Left lung (tissue), 10 donors: ENCODE measurements around the gene KIRREL1. TPM values are rescaled to one million over a fixed set of nuclear protein-coding genes. Genes with fewer than 3 reads are reported as not detected.

ENCODE experiments used
- ATAC-seq: fragments of 200-7000 bp; cut with Tn5 transposase; one replicate; pipeline ENCODE4 v1.9.1; 2020; ENCODE audit warnings: moderate library complexity
- DNase-seq, 4 donors: peaks; one replicate each; pipeline ENCODE4 v3.0.0-alpha.2; 2013 to 2020
- H3K27ac ChIP-seq, 2 donors: fragments of 200-600 bp; sonication (generic) in 1 of 2; one replicate each; pipeline versions ENCODE4 v1.5.0 to v1.8.0; 2020 to 2021
- H3K27me3 ChIP-seq, 2 donors: fragments of 200-600 bp; sonication (generic) in 1 of 2; one replicate each; pipeline versions ENCODE4 v1.5.0 to v1.8.0; 2020 to 2021
- H3K36me3 ChIP-seq, 2 donors: fragments of 200-600 bp; sonication (generic) in 1 of 2; one replicate each; pipeline versions ENCODE4 v1.5.0 to v1.8.0; 2020 to 2021
- H3K4me1 ChIP-seq, 2 donors: fragments of 200-600 bp; one replicate each; pipeline ENCODE4 v1.8.0; 2021
- H3K4me3 ChIP-seq, 2 donors: fragments of 200-600 bp; sonication (generic) in 1 of 2; one replicate each; pipeline versions ENCODE4 v1.5.0 to v1.8.0; 2020 to 2021; ENCODE audit warnings: mild to moderate bottlenecking in 1 of 2
- H3K9me3 ChIP-seq, 2 donors: fragments of 200-600 bp; sonication (generic) in 1 of 2; one replicate each; pipeline versions ENCODE4 v1.5.0 to v1.8.0; 2020 to 2021
- intact Hi-C, 2 donors: fragments of 100-400 bp; cut with DNase I; formaldehyde crosslinking; loops; one replicate each; pipeline versions ENCODE4 v1.11.2 to v1.14.2; 2022
- polyA plus RNA-seq, 6 donors: library from polyadenylated mRNA; unstranded; fragments of 120-200 nt; gene quantifications; one replicate each; pipeline ENCODE4 v1.2.1, GENCODE V29; 2013; ENCODE audit not compliant: insufficient read length in 6 of 6
- total RNA-seq, 2 donors: library from RNA; stranded (reverse); fragmentation: NEBNext Ultra II Directional; extraction: Animal tissue kit (Norgen Biotek cat#: 25700); gene quantifications; one replicate each; pipeline ENCODE4 v1.2.1, GENCODE V29; 2021
- TF ChIP-seq, protein P1 (sequence below), 2 donors: fragments of 200-600 bp; sonication (generic) in 1 of 2; IDR thresholded peaks; one replicate each; pipeline versions ENCODE4 v1.5.0 to v1.8.0; 2021; ENCODE audit warnings: antibody characterized with exemption in 2 of 2
- donor health status: DM: no; HTN: yes; CAD: no.
- donor health status: DM: no; HTN: no; CAD: no.

KIRREL1 gene
- total and polyA plus RNA-seq, 8 donors, result 44.6 to 67.6 (median 55.7) TPM

DNA sequence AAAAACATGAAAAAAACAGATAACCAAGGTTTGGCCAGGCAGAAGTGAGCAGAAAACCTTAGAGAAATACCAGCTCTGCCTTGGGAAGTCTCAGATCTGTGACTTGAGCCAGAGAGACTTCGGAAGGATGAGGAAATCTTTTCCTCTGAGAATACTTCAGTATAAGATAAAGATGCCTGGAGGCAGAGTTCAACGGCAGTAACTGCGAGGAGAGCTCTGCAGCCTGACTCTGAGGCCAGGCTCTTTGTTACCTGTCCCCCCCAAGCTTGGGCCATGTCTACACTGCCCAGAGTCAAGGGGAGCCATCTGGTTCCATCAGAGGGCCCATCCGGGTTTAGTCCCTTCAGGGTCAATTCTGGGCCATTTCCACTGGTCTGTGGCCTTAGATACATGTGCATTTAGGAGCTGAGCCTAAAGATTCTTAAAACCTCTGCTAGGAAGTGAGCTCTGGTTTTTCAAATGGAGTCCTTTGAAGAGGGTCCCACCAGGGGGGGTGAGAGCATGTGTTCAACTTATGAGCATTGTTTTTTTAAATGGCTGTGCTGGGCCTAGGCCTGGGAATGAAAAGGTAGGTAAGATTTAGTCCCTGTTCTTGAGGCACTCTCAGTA, 8.7 kb downstream of the KIRREL1 start:
- ATAC-seq, result peak; percentile 17
- Histone ChIP-seq H3K9me3 (no peaks in the 10 kb centered on the region), H3K27ac (peak overlapping the region in 1 of 2 donors; percentile 48), H3K4me1 (peaks cover 9 to 18% of the 10 kb centered on the region in 2 donors), H3K36me3 (no peaks in the 10 kb centered on the region), H3K27me3 (no peaks in the 10 kb centered on the region), H3K4me3 (no peak overlapping the region)
- DNase-seq, result no peak
- TF ChIP-seq, protein P1, sequence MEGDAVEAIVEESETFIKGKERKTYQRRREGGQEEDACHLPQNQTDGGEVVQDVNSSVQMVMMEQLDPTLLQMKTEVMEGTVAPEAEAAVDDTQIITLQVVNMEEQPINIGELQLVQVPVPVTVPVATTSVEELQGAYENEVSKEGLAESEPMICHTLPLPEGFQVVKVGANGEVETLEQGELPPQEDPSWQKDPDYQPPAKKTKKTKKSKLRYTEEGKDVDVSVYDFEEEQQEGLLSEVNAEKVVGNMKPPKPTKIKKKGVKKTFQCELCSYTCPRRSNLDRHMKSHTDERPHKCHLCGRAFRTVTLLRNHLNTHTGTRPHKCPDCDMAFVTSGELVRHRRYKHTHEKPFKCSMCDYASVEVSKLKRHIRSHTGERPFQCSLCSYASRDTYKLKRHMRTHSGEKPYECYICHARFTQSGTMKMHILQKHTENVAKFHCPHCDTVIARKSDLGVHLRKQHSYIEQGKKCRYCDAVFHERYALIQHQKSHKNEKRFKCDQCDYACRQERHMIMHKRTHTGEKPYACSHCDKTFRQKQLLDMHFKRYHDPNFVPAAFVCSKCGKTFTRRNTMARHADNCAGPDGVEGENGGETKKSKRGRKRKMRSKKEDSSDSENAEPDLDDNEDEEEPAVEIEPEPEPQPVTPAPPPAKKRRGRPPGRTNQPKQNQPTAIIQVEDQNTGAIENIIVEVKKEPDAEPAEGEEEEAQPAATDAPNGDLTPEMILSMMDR (IDR thresholded peaks at IDR 0.05), result no peak
- intact Hi-C loops, result no loop called here

DNA sequence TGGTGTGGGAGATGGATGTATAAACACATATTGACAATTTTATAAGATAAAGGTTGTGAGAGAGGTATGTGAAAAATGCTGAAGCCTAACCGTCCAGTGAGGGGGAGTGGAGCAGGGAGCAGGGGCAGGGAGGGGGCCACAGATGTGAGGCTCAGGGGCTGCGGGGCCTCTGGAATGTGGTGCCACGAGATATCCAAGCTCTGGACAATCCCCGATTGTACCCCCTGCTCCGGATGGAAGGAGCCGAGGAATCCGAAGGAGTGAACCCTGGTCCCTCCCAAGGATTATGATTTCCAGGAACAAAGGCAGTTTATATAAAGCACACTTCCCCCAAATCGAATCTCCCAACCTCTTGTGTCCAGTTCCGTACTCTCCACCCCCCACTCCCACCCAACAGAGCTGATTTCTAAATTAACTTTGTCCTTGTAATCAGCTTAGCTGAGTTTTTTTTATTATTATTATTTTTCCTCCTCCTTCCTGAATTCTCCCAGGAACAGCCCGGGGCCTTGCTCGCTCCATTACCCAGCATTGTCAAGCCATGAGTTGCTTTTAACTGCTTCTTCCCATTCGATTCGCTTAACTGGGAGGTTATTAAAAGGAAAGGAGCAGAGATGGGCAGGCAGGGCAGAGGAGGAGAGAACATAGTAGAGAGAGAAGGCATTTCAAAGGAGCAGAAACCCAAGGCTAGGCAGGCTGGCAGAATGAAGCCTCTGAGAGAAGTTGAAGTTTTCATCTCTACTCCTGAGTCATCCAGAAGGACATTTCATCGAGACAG, 9.4 kb downstream of the KIRREL1 start:
- Histone ChIP-seq H3K4me1 (peaks cover 12 to 25% of the 10 kb centered on the region in 2 donors), H3K36me3 (no peaks in the 10 kb centered on the region), H3K27me3 (no peaks in the 10 kb centered on the region), H3K4me3 (no peak overlapping the region), H3K9me3 (no peaks in the 10 kb centered on the region), H3K27ac (peak overlapping the region in 1 of 2 donors; percentile 59)
- ATAC-seq (no peak), DNase-seq (no peak)
- TF ChIP-seq, protein P1 (IDR thresholded peaks at IDR 0.05), result no peak
- intact Hi-C loops, result no loop called here

DNA sequence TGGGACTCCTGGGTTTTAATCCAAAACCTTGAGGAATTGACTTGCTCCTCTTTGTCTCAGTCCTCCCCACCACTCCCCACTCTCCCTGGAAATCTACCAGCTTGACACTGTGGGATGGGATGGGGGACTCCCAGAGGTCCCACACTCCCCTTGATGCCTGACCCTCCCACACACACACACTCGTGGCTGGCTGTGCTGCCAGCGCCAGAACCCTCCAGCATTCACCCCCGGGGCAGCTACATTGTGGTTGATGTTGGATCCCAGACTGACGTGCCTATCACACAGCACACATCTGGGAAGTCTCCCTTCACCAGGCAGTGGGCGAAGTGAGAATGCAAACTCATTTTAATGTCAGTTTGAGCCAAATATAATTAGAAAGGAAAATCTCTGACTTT, 10.0 kb downstream of the KIRREL1 start:
- Histone ChIP-seq H3K36me3 (no peaks in the 10 kb centered on the region), H3K4me1 (peaks cover 16 to 31% of the 10 kb centered on the region in 2 donors), H3K4me3 (no peak overlapping the region), H3K9me3 (no peaks in the 10 kb centered on the region), H3K27me3 (no peaks in the 10 kb centered on the region), H3K27ac (peak overlapping the region in 1 of 2 donors; percentile 59)
- DNase-seq (no peak), ATAC-seq (no peak)
- TF ChIP-seq, protein P1 (IDR thresholded peaks at IDR 0.05), result no peak
- intact Hi-C loops, result no loop called here

DNA sequence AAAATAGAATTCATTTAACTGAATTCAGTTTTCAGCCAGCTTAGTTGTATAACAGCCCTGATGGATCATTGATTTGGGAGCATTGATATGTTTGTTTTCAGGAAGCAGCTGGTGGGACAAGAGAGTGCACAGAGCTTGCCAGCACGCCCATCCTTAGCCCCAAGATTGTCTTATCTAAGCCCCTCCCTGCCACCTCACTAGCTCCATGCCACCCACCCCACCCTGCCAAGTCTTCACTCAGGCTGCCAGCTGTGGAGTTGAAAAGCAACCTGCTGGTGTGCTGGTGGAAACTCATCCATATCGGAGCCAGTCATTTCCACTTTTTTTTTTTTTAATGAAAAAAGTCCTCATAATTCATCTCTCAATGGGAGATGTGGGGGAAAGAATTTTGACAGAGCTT, 11.8 kb downstream of the KIRREL1 start:
- H3K27ac ChIP-seq, result no peak overlapping the region
- intact Hi-C loops, result no loop called here
- H3K36me3 ChIP-seq, result no peaks in the 10 kb centered on the region
- no peaks in the 10 kb centered on the region for H3K27me3 ChIP-seq
- DNase-seq (no peak), ATAC-seq (no peak)
- TF ChIP-seq, protein P1 (IDR thresholded peaks at IDR 0.05), result no peak
- H3K9me3 ChIP-seq, result no peaks in the 10 kb centered on the region
- H3K4me3 ChIP-seq, result no peak overlapping the region
- H3K4me1 ChIP-seq, result peaks cover 30 to 35% of the 10 kb centered on the region in 2 donors

DNA sequence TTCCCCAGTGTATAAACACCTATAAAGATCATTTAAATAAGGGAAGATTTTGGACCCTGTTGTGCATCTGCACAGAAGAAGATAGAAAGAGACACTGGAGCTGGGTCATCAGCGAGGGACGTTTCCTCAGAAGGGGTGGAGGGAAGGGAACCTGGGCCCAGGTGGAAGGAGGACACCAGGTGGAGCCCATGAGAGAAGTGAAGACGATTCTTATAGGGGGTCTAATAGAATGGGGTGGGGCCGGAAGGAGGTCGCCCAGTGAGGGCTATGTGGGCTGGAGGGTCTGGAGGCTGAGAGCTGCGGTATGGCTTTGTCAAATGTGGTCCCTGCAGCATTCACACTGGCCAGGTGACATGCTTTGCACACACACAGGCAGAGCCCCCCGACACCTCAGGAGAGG, 13.7 kb downstream of the KIRREL1 start:
- H3K27me3 ChIP-seq, result no peaks in the 10 kb centered on the region
- no peaks in the 10 kb centered on the region for H3K9me3 ChIP-seq
- ATAC-seq (no peak), DNase-seq (no peak)
- TF ChIP-seq, protein P1 (IDR thresholded peaks at IDR 0.05), result no peak
- H3K36me3 ChIP-seq, result no peaks in the 10 kb centered on the region
- H3K4me3 ChIP-seq, result no peak overlapping the region
- H3K4me1 ChIP-seq, result peaks cover 36 to 41% of the 10 kb centered on the region in 2 donors
- intact Hi-C loops, result no loop called here
- peak overlapping the region; percentile 8 to 94 for H3K27ac ChIP-seq
